ENCODE data around the gene ODR4.
"Not testable (repeated sequence)": the region's sequence is repeated elsewhere in the genome, so short reads cannot be mapped to it uniquely, and the experiment has no call there.

The ODR4 gene

GRCh38 chr1:186391841-186392240 lies 16.2 kb downstream of the ODR4 start:
- H3K9ac ChIP-seq (ENCODE audit: low read depth, low read length), result no peak overlapping the region
- no peaks in the 10 kb centered on the region for H3K4me1 ChIP-seq (ENCODE audit: insufficient read depth, low read length)
- H3K36me3 ChIP-seq (ENCODE audit: insufficient read depth, low read depth, low read length), result peaks cover 91% of the 10 kb centered on the region
- H3K9me3 ChIP-seq (ENCODE audit: insufficient read depth, low read depth, low read length), result no peaks in the 10 kb centered on the region
- no peaks in the 10 kb centered on the region for H3K27me3 ChIP-seq (ENCODE audit: insufficient read depth, low read length)
- H3K4me3 ChIP-seq (ENCODE audit: low read length), result no peak overlapping the region
- no peak overlapping the region for H3K27ac ChIP-seq (ENCODE audit: low read length)

GRCh38 chr1:186392711-186393110 lies 17.1 kb downstream of the ODR4 start:
- H3K27ac ChIP-seq (ENCODE audit: low read length); H3K9me3 ChIP-seq (ENCODE audit: insufficient read depth, low read depth, low read length); H3K9ac ChIP-seq (ENCODE audit: low read depth, low read length); H3K4me1 ChIP-seq (ENCODE audit: insufficient read depth, low read length); H3K4me3 ChIP-seq (ENCODE audit: low read length); H3K27me3 ChIP-seq (ENCODE audit: insufficient read depth, low read length): not testable (repeated sequence)
- H3K36me3 ChIP-seq (ENCODE audit: insufficient read depth, low read depth, low read length), result peaks cover 91% of the 10 kb centered on the region

GRCh38 chr1:186401446-186401845 lies 25.8 kb downstream of the ODR4 start:
- not testable (repeated sequence) for H3K27me3 ChIP-seq (ENCODE audit: insufficient read depth, low read length); H3K4me1 ChIP-seq (ENCODE audit: insufficient read depth, low read length); H3K9ac ChIP-seq (ENCODE audit: low read depth, low read length); H3K27ac ChIP-seq (ENCODE audit: low read length); H3K4me3 ChIP-seq (ENCODE audit: low read length); H3K9me3 ChIP-seq (ENCODE audit: insufficient read depth, low read depth, low read length)
- H3K36me3 ChIP-seq (ENCODE audit: insufficient read depth, low read depth, low read length), result peaks cover 54% of the 10 kb centered on the region

GRCh38 chr1:186403632-186404031 lies 28.0 kb downstream of the ODR4 start:
- H3K9me3 ChIP-seq (ENCODE audit: insufficient read depth, low read depth, low read length), result no peaks in the 10 kb centered on the region
- H3K36me3 ChIP-seq (ENCODE audit: insufficient read depth, low read depth, low read length), result peaks cover 54% of the 10 kb centered on the region
- H3K9ac ChIP-seq (ENCODE audit: low read depth, low read length), result no peak overlapping the region
- no peak overlapping the region for H3K27ac ChIP-seq (ENCODE audit: low read length)
- no peaks in the 10 kb centered on the region for H3K27me3 ChIP-seq (ENCODE audit: insufficient read depth, low read length)
- H3K4me1 ChIP-seq (ENCODE audit: insufficient read depth, low read length), result no peaks in the 10 kb centered on the region
- no peak overlapping the region for H3K4me3 ChIP-seq (ENCODE audit: low read length)

GRCh38 chr1:186404454-186405051 lies 28.9 kb downstream of the ODR4 start:
- Histone ChIP-seq H3K4me3 (ENCODE audit: low read length) (no peak overlapping the region), H3K27ac (ENCODE audit: low read length) (no peak overlapping the region), H3K27me3 (ENCODE audit: insufficient read depth, low read length) (no peaks in the 10 kb centered on the region), H3K4me1 (ENCODE audit: insufficient read depth, low read length) (no peaks in the 10 kb centered on the region), H3K9me3 (ENCODE audit: insufficient read depth, low read depth, low read length) (no peaks in the 10 kb centered on the region), H3K36me3 (ENCODE audit: insufficient read depth, low read depth, low read length) (peaks cover 51% of the 10 kb centered on the region), H3K9ac (ENCODE audit: low read depth, low read length) (no peak overlapping the region)

GRCh38 chr1:186409091-186409490 lies 33.5 kb downstream of the ODR4 start:
- Histone ChIP-seq H3K4me1 (ENCODE audit: insufficient read depth, low read length) (no peaks in the 10 kb centered on the region), H3K27ac (ENCODE audit: low read length) (no peak overlapping the region), H3K4me3 (ENCODE audit: low read length) (no peak overlapping the region), H3K27me3 (ENCODE audit: insufficient read depth, low read length) (no peaks in the 10 kb centered on the region), H3K36me3 (ENCODE audit: insufficient read depth, low read depth, low read length) (peaks cover 71% of the 10 kb centered on the region), H3K9me3 (ENCODE audit: insufficient read depth, low read depth, low read length) (no peaks in the 10 kb centered on the region), H3K9ac (ENCODE audit: low read depth, low read length) (no peak overlapping the region)

GRCh38 chr1:186413319-186413718 lies 37.7 kb downstream of the ODR4 start:
- Histone ChIP-seq H3K4me1 (ENCODE audit: insufficient read depth, low read length) (no peaks in the 10 kb centered on the region), H3K9me3 (ENCODE audit: insufficient read depth, low read depth, low read length) (no peaks in the 10 kb centered on the region), H3K27ac (ENCODE audit: low read length) (no peak overlapping the region), H3K27me3 (ENCODE audit: insufficient read depth, low read length) (no peaks in the 10 kb centered on the region), H3K36me3 (ENCODE audit: insufficient read depth, low read depth, low read length) (peaks cover 53% of the 10 kb centered on the region), H3K9ac (ENCODE audit: low read depth, low read length) (no peak overlapping the region), H3K4me3 (ENCODE audit: low read length) (no peak overlapping the region)

- Histone ChIP-seq H3K27me3 (ENCODE audit: insufficient read depth, low read length) (no peaks in the 10 kb centered on the region), H3K4me3 (ENCODE audit: low read length) (no peak overlapping the region), H3K9me3 (ENCODE audit: insufficient read depth, low read depth, low read length) (no peaks in the 10 kb centered on the region), H3K36me3 (ENCODE audit: insufficient read depth, low read depth, low read length) (peaks cover 38% of the 10 kb centered on the region), H3K4me1 (ENCODE audit: insufficient read depth, low read length) (no peaks in the 10 kb centered on the region), H3K27ac (ENCODE audit: low read length) (no peak overlapping the region), H3K9ac (ENCODE audit: low read depth, low read length) (no peak overlapping the region)
These were observed 42.9 kb downstream of the ODR4 start for GRCh38 chr1:186418503-186418902.

- H3K9me3 ChIP-seq (ENCODE audit: insufficient read depth, low read depth, low read length), result no peaks in the 10 kb centered on the region
- peaks cover 36% of the 10 kb centered on the region for H3K36me3 ChIP-seq (ENCODE audit: insufficient read depth, low read depth, low read length)
- no peak overlapping the region for H3K4me3 ChIP-seq (ENCODE audit: low read length)
- H3K27me3 ChIP-seq (ENCODE audit: insufficient read depth, low read length), result no peaks in the 10 kb centered on the region
- H3K9ac ChIP-seq (ENCODE audit: low read depth, low read length), result no peak overlapping the region
- H3K27ac ChIP-seq (ENCODE audit: low read length), result no peak overlapping the region
- no peaks in the 10 kb centered on the region for H3K4me1 ChIP-seq (ENCODE audit: insufficient read depth, low read length)
These were observed 44.7 kb downstream of the ODR4 start for GRCh38 chr1:186420311-186420710.

GRCh38 chr1:186420923-186421322 lies 45.3 kb downstream of the ODR4 start:
- H3K9me3 ChIP-seq (ENCODE audit: insufficient read depth, low read depth, low read length), result no peaks in the 10 kb centered on the region
- H3K4me1 ChIP-seq (ENCODE audit: insufficient read depth, low read length), result no peaks in the 10 kb centered on the region
- H3K9ac ChIP-seq (ENCODE audit: low read depth, low read length), result no peak overlapping the region
- no peak overlapping the region for H3K4me3 ChIP-seq (ENCODE audit: low read length)
- no peaks in the 10 kb centered on the region for H3K27me3 ChIP-seq (ENCODE audit: insufficient read depth, low read length)
- H3K36me3 ChIP-seq (ENCODE audit: insufficient read depth, low read depth, low read length), result peaks cover 30% of the 10 kb centered on the region
- no peak overlapping the region for H3K27ac ChIP-seq (ENCODE audit: low read length)

- no peaks in the 10 kb centered on the region for H3K9me3 ChIP-seq (ENCODE audit: insufficient read depth, low read depth, low read length)
- no peak overlapping the region for H3K4me3 ChIP-seq (ENCODE audit: low read length)
- H3K36me3 ChIP-seq (ENCODE audit: insufficient read depth, low read depth, low read length), result peaks cover 30% of the 10 kb centered on the region
- H3K27me3 ChIP-seq (ENCODE audit: insufficient read depth, low read length), result no peaks in the 10 kb centered on the region
- H3K9ac ChIP-seq (ENCODE audit: low read depth, low read length), result no peak overlapping the region
- no peaks in the 10 kb centered on the region for H3K4me1 ChIP-seq (ENCODE audit: insufficient read depth, low read length)
- H3K27ac ChIP-seq (ENCODE audit: low read length), result no peak overlapping the region
These were observed 45.8 kb downstream of the ODR4 start for GRCh38 chr1:186421446-186421845.

GRCh38 chr1:186424539-186424938 lies 48.9 kb downstream of the ODR4 start:
- Histone ChIP-seq H3K27ac (ENCODE audit: low read length) (no peak overlapping the region), H3K4me3 (ENCODE audit: low read length) (no peak overlapping the region), H3K4me1 (ENCODE audit: insufficient read depth, low read length) (no peaks in the 10 kb centered on the region), H3K27me3 (ENCODE audit: insufficient read depth, low read length) (no peaks in the 10 kb centered on the region), H3K9me3 (ENCODE audit: insufficient read depth, low read depth, low read length) (no peaks in the 10 kb centered on the region), H3K36me3 (ENCODE audit: insufficient read depth, low read depth, low read length) (peaks cover 9% of the 10 kb centered on the region), H3K9ac (ENCODE audit: low read depth, low read length) (no peak overlapping the region)
